Fibroblast of skin of right biceps (primary cell): ENCODE data around the gene MRPL34.

Experiments used
- DNase-seq: peaks from one replicate; pipeline ENCODE4 v3.0.0-alpha.2; 2013

MRPL34 gene

DNA sequence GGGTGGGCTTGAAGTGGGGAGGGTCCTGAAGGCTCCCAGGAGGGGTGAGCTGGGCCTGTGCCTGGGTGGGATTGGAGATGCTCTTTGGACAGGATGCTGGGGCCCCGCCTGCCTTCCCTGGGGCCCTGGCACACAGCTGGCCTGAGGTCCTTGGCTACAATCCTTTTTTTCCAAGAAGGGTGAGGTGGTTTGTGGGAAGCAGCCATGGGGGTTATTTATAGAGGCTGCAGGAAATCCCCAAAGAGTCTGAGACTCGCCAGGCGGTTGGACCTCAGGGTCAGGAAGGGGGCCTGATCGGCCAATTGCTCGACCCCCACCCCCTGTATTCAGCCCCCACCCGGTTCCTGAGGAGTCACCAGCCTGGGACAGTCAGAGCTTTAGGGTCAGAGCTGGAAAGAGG is 41.7 kb downstream of the MRPL34 start:
- no peak for DNase-seq

GRCh38 chr19:17347877-17348276 is 42.2 kb downstream of the MRPL34 start:
- no peak for DNase-seq

- peak; percentile 68 for DNase-seq
Observed at GRCh38 chr19:17348700-17349099, 43.0 kb downstream of the MRPL34 start.

DNA sequence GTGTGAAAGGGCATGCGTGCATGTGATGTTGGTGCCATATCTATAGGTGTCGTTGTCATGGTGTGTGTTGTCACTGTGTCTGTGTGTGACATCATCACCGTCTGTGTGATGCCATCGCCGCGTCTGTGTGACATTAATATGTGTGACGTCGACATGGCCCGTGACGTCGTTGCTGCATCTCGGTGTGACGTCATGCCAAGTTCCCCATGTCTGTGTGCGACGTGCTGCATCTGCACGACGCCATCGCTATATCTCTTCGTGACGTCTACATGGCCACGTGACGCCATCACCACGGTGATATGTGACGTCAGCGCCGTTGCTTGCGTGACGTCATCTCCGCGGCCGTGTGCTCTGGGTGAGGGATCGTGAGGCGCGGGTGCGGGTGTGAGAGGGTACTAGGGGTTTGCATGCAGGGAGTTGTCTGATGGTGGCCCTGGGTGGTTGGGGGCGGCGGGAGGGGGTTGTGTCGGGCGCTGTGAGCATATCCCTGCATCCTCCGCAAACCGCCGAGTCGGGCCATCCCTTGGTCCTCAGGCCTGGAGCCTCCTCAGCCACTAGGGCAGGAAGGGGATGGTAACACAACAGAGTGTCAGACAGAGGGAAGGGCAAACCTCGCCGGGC is 46.3 kb downstream of the MRPL34 start:
- no peak for DNase-seq

DNA sequence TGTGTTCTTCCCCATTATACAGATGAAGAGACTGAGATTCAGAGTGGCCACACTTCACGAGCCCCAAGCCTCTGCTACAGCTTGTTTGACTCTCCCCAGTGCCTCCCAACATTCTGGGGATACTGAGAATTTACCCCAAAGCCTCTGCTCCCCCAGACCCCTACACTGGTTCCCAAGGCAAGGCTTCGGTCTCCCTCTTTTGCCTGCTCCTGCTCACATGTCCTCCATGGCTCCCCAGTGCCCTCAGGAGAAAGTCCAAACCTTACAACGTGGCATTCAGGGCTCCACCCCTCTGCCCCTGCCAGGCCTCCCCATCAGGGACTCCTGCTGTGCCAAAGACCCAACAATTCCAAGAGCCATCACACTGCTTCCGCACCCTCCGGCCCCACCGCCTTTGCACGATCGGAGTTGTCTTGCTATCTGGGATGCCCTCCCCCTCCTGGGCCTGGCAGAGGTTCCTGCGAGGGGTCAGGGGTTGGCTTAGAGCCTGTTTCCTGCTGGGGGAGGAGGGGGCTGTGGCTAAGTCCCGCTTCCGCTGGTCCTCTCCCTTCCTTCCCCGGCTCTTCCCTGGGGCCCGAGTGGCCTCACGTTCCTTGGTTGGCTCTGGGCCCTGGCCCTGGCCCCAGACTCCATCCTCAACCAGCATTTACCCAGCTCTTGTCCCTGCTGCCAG is 47.1 kb downstream of the MRPL34 start:
- DNase-seq = no peak

DNA sequence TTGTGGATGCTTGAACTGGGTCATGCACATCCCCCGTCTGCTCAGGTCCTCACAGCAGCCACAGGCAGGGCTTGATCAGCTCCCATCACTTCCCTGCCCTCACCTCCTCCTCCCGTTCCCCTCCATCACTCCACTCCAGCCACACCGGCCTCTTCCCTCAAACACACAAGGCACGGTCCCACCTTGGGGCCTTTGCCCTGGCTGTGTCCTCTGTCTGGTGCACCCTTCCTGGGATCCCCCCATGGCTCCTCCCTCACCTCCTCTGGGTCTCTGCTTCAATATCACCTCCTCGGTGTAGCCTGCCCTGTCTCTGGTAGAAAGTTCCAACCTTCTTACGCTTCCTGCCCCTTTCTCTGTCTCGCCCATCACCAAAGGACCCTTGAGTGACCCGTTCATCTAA is 47.7 kb downstream of the MRPL34 start:
- no peak for DNase-seq
